ENCODE data around the gene ALOX12.

DNA sequence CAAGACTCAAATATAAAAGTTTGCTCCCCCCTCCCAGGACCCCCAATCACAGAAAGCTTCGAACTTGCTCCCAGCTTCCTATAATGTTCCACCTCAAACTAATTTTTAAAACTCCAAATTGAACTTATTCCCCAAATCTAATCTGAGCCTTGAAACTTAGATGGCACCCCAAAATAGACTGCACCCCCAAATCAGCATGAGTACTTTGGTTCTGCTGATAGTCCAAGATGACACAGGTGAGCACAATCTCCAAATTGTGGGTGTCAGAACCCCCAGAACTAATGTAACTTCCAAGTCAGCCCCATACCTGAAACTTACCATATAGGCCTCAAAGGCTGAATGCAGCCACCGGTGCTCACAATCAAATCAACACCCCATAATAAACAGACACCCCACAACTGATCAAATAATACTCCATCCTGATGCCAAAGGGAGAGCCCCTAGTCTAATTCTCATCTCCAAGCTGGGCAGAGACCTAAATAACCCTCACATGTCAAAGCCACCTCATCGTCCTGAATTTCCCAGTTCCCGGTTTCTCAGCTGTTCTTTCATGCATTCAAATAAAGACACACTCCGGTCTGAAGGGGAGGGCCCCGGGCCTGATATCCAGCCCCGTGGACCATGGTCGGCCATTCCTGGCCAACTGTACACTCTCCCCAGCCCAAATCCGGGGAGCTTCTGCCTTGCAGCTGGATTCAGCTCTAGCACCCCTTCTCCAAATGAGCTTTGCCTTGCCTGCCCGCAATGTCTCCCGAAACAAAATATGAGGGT is 25.2 kb downstream of the ALOX12 start:
- TF ChIP-seq, protein P1, sequence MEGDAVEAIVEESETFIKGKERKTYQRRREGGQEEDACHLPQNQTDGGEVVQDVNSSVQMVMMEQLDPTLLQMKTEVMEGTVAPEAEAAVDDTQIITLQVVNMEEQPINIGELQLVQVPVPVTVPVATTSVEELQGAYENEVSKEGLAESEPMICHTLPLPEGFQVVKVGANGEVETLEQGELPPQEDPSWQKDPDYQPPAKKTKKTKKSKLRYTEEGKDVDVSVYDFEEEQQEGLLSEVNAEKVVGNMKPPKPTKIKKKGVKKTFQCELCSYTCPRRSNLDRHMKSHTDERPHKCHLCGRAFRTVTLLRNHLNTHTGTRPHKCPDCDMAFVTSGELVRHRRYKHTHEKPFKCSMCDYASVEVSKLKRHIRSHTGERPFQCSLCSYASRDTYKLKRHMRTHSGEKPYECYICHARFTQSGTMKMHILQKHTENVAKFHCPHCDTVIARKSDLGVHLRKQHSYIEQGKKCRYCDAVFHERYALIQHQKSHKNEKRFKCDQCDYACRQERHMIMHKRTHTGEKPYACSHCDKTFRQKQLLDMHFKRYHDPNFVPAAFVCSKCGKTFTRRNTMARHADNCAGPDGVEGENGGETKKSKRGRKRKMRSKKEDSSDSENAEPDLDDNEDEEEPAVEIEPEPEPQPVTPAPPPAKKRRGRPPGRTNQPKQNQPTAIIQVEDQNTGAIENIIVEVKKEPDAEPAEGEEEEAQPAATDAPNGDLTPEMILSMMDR (IDR thresholded peaks at IDR 0.05; ENCODE audit: low read length): no peak
- no peak for TF ChIP-seq EZH2 (IDR thresholded peaks at IDR 0.05; ENCODE audit: borderline replicate concordance, low read length)

All from OCI-LY1 (cell line).